ENCODE data around the gene ZNF273. TPM values are rescaled to one million over a fixed set of nuclear protein-coding genes. Genes with fewer than 3 reads are reported as not detected.

ZNF273 gene
- total RNA-seq, 1 donor from 2014 or later = 1.7 TPM

GRCh38 chr7:64882341-64883112 is 20.5 kb upstream of the ZNF273 start:
- H3K27me3 ChIP-seq = no peaks in the 10 kb centered on the region
- peak in 1 of 2 donors; percentile 79 for DNase-seq (ENCODE audit: low spot score in 2 of 2)
- TF ChIP-seq, protein P1, sequence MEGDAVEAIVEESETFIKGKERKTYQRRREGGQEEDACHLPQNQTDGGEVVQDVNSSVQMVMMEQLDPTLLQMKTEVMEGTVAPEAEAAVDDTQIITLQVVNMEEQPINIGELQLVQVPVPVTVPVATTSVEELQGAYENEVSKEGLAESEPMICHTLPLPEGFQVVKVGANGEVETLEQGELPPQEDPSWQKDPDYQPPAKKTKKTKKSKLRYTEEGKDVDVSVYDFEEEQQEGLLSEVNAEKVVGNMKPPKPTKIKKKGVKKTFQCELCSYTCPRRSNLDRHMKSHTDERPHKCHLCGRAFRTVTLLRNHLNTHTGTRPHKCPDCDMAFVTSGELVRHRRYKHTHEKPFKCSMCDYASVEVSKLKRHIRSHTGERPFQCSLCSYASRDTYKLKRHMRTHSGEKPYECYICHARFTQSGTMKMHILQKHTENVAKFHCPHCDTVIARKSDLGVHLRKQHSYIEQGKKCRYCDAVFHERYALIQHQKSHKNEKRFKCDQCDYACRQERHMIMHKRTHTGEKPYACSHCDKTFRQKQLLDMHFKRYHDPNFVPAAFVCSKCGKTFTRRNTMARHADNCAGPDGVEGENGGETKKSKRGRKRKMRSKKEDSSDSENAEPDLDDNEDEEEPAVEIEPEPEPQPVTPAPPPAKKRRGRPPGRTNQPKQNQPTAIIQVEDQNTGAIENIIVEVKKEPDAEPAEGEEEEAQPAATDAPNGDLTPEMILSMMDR (IDR thresholded peaks at IDR 0.05) = no peak
- intact Hi-C loops (cut with DNase I) = loop anchor here (1.0 to 10.0 kb wide), 2 partner anchors 23 to 218 kb away; partner anchors contain the start of gene ZNF107
- no peaks in the 10 kb centered on the region for H3K9me3 ChIP-seq
- H3K4me1 ChIP-seq = no peaks in the 10 kb centered on the region
- no peak overlapping the region for H3K27ac ChIP-seq
- H3K4me3 ChIP-seq = peak overlapping the region; percentile 44 to 88
- no peaks in the 10 kb centered on the region for H3K36me3 ChIP-seq

DNA sequence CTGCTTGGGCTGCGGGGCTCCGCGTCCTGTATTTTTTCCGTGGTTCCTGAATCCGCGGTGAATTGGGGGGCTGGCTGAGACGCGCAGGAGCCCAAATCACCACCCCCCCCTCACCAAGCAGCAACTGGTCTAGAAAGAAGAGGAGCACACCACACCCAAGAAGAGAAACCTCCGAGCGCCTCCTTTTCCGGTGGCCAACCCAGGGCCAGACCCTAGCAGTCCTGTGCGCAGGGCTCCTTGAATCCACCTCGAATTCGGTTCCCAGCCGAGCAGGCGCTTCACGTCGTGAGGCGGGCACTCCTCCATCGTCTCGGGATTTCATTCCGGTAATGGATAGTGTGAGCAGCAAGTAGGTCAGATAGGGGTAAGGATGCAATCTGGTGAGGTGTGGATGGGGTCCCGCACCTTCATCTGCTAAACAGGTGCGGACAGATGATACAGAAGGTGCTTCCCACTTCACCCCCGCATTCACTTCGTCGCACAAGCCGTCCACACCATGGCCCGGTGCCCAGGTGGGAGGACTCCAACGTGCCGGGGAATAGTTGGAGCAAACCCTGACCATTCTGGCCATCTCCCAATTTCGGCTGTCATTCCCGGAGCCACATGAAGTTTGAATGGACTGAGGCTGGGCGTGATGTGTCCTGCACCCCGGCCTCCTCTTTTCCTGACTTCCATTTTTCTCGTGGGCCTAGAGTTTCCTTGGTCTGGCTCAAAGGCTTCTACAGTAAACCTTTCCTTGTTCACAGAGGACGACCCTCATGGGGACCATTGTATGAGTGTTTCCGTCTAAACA is 19.8 kb upstream of the ZNF273 start:
- no peaks in the 10 kb centered on the region for H3K9me3 ChIP-seq
- TF ChIP-seq, protein P1 (IDR thresholded peaks at IDR 0.05) = no peak
- H3K4me1 ChIP-seq = peaks cover 0 to 3% of the 10 kb centered on the region in 2 donors
- DNase-seq (ENCODE audit: low spot score in 2 of 2) = no peak
- no peak overlapping the region for H3K27ac ChIP-seq
- no peaks in the 10 kb centered on the region for H3K27me3 ChIP-seq
- intact Hi-C loops (cut with DNase I) = loop anchor here (10.0 kb wide), 1 partner anchor 219 kb away; the partner anchor contains the start of gene ZNF107
- peak overlapping the region; percentile 44 to 88 for H3K4me3 ChIP-seq
- no peaks in the 10 kb centered on the region for H3K36me3 ChIP-seq

DNA sequence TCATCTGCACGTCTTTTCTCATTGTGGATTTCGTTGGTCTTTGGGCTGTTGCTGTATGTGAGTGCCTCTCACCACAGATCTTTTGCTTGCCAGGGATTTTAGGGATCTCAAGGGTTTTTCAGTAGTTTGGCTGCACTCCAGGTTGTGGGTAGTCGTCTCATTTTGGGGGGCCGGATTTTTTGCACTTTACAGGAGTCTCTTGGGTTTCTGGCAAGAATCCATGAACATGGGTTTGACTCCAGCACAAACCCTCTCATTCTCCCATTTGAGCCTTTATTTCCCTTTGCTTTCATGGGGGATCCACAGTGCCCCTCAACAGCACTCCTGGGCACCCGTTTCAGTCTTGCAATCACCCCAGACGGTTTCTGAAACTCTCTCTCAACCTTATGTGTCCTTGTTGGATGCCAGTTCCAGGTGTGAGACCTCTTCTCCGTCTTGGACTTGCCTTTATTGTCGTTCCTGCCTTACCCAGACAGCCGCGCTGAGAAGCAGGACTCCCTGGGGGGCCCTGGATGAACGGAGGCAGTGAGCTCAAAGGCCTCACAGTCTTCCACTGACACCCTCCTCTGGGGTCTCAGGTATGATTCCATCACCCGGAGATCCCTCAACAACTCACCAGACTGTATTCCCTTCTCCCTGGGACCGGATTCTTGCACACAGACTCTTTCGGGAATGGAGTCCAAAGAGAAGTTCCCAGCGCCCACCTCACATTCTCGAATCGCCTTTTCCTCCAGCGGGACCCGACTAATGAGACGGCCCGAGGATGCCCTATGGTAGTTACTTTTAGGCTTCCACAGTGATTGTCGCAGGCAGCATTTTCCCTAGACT is 18.8 kb upstream of the ZNF273 start:
- intact Hi-C loops (cut with DNase I) = loop anchor here (10.0 kb wide), 1 partner anchor 219 kb away; the partner anchor contains the start of gene ZNF107
- DNase-seq (ENCODE audit: low spot score in 2 of 2) = no peak

DNA sequence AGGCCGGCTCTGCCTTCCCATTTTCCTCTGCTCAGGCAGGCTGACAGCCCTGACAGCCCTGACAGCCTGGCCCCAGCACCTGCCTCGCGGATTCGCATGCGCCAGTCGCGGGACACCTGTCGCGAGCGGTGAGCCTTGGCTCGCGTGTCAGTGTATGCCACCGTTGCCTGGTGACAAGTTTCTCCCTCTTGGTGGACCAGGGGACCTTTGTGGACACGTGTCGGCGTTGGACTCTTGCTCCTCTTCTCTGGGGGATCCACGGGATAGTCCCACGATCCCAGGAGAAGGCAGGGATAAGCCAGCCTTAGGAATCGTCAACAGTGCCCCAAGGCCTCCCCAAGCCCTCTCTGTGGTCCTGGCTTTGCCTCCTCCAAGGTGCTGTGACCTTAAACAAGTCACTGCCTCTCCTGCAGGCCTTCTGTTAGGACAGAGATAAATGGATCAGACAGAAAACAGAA is 18.1 kb upstream of the ZNF273 start:
- H3K27me3 ChIP-seq = no peaks in the 10 kb centered on the region
- no peak overlapping the region for H3K4me3 ChIP-seq
- no peak for DNase-seq (ENCODE audit: low spot score in 2 of 2)
- H3K27ac ChIP-seq = no peak overlapping the region
- TF ChIP-seq, protein P1 (IDR thresholded peaks at IDR 0.05) = no peak
- H3K9me3 ChIP-seq = no peaks in the 10 kb centered on the region
- peaks cover 0 to 11% of the 10 kb centered on the region in 2 donors for H3K4me1 ChIP-seq
- intact Hi-C loops (cut with DNase I) = loop anchor here (10.0 kb wide), 1 partner anchor 220 kb away; the partner anchor contains the start of gene ZNF107
- no peaks in the 10 kb centered on the region for H3K36me3 ChIP-seq

More for the DNA sequence above, 18.8 kb upstream of the ZNF273 start:
- TF ChIP-seq, protein P1 (IDR thresholded peaks at IDR 0.05) = no peak
- Histone ChIP-seq H3K4me1 (peaks cover 0 to 7% of the 10 kb centered on the region in 2 donors), H3K36me3 (no peaks in the 10 kb centered on the region), H3K27me3 (no peaks in the 10 kb centered on the region), H3K27ac (no peak overlapping the region), H3K4me3 (no peak overlapping the region), H3K9me3 (no peaks in the 10 kb centered on the region)

Data from ascending aorta (tissue), 2 donors.